ENCODE data around the gene MACIR. TPM values are rescaled to one million over a fixed set of nuclear protein-coding genes. Genes with fewer than 3 reads are reported as not detected.
"Not testable (repeated sequence)": the region's sequence is repeated elsewhere in the genome, so short reads cannot be mapped to it uniquely, and the experiment has no call there.

The MACIR gene
- total RNA-seq, 1 donor from 2014 or later, result 10.8 TPM

- H3K4me3 ChIP-seq (ENCODE audit: low read depth, low read length), result no peak overlapping the region
- no peak for TF ChIP-seq CTCF (conservative IDR thresholded peaks at IDR 0.05; ENCODE audit: low read depth, low read length)
- DNase-seq (ENCODE audit: low read depth), result no peak
Observed at GRCh38 chr5:103217101-103217500, 41.5 kb upstream of the MACIR start.

GRCh38 chr5:103218164-103218563 lies 40.4 kb upstream of the MACIR start:
- no peak for TF ChIP-seq CTCF (conservative IDR thresholded peaks at IDR 0.05; ENCODE audit: low read depth, low read length)
- H3K4me3 ChIP-seq (ENCODE audit: low read depth, low read length), result no peak overlapping the region
- peak; percentile 85 for DNase-seq (ENCODE audit: low read depth)

- H3K4me3 ChIP-seq (ENCODE audit: low read depth, low read length); DNase-seq (ENCODE audit: low read depth): not testable (repeated sequence)
Observed at GRCh38 chr5:103219074-103219473, 39.5 kb upstream of the MACIR start.

GRCh38 chr5:103223031-103223955 lies 35.3 kb upstream of the MACIR start:
- H3K4me3 ChIP-seq (ENCODE audit: low read depth, low read length), result no peak overlapping the region
- TF ChIP-seq CTCF (conservative IDR thresholded peaks at IDR 0.05; ENCODE audit: low read depth, low read length), result no peak
- no peak for DNase-seq (ENCODE audit: low read depth)

- peak; percentile 73 for TF ChIP-seq CTCF (conservative IDR thresholded peaks at IDR 0.05; ENCODE audit: low read depth, low read length)
- DNase-seq (ENCODE audit: low read depth), result no peak
- peak overlapping the region; percentile 28 for H3K4me3 ChIP-seq (ENCODE audit: low read depth, low read length)
Observed at GRCh38 chr5:103224118-103224893, 34.3 kb upstream of the MACIR start.

GRCh38 chr5:103224894-103225246 lies 33.7 kb upstream of the MACIR start:
- TF ChIP-seq CTCF (conservative IDR thresholded peaks at IDR 0.05; ENCODE audit: low read depth, low read length), result no peak
- H3K4me3 ChIP-seq (ENCODE audit: low read depth, low read length), result no peak overlapping the region
- DNase-seq (ENCODE audit: low read depth), result no peak

- no peak for TF ChIP-seq CTCF (conservative IDR thresholded peaks at IDR 0.05; ENCODE audit: low read depth, low read length)
- H3K4me3 ChIP-seq (ENCODE audit: low read depth, low read length), result no peak overlapping the region
- no peak for DNase-seq (ENCODE audit: low read depth)
Observed at GRCh38 chr5:103228061-103228460, 30.5 kb upstream of the MACIR start.
